GM12878 (cell line): ENCODE measurements around the gene ESPL1. TPM values are rescaled to one million over a fixed set of nuclear protein-coding genes. Genes with fewer than 3 reads are reported as not detected.

ENCODE experiments used
- ATF7 ChIP-seq: fragments of 450-650 bp; IDR thresholded peaks from 2 replicates; pipeline ENCODE4 v1.6.1; 2016; ENCODE audit warnings: low read depth, mild to moderate bottlenecking
- BRCA1 ChIP-seq: IDR thresholded peaks from 2 replicates; pipeline ENCODE4 v1.6.1; 2011; ENCODE audit warnings: low read depth, low read length, improper control_type of control experiment
- CHD2 ChIP-seq: IDR thresholded peaks from 2 replicates; pipeline ENCODE4 v1.6.1; 2011; ENCODE audit warnings: low read depth, low read length, improper control_type of control experiment, borderline replicate concordance
- EGR1 ChIP-seq, 2 experiments: IDR thresholded peaks; 1 replicate in 1 of 2; 2 replicates in 1 of 2; pipeline ENCODE4 v1.6.1; 2011 to 2012; ENCODE audit warnings: low read depth in 2 of 2, low read length in 2 of 2, borderline replicate concordance in 1 of 2, mild to moderate bottlenecking in 1 of 2, moderate library complexity in 1 of 2
- GABPA ChIP-seq: IDR thresholded peaks from 2 replicates; pipeline ENCODE4 v1.6.1; 2014; ENCODE audit warnings: antibody characterized with exemption, low read depth, mild to moderate bottlenecking, inconsistent platforms
- GATAD2B ChIP-seq: fragments of 450-650 bp; conservative IDR thresholded peaks from 2 replicates; pipeline ENCODE4 v1.6.1; 2017; ENCODE audit warnings: low read depth, mild to moderate bottlenecking, moderate library complexity
- HDGF ChIP-seq: fragments of 450-650 bp; IDR thresholded peaks from 2 replicates; pipeline ENCODE4 v1.6.1; 2016; ENCODE audit warnings: antibody characterized with exemption
- MTA2 ChIP-seq: fragments of 450-650 bp; IDR thresholded peaks from 2 replicates; pipeline ENCODE4 v1.6.1; 2016; ENCODE audit warnings: low read depth, mild to moderate bottlenecking, moderate library complexity
- MTA3 ChIP-seq: IDR thresholded peaks from 2 replicates; pipeline ENCODE4 v1.6.1; 2012; ENCODE audit warnings: low read length, inconsistent platforms, borderline replicate concordance
- MYB ChIP-seq: fragments of 150-350 bp; IDR thresholded peaks from 2 replicates; pipeline ENCODE4 v1.6.1; 2014; ENCODE audit warnings: mild to moderate bottlenecking, low read depth, low read length, borderline replicate concordance
- NFYA ChIP-seq: IDR thresholded peaks from 2 replicates; pipeline ENCODE4 v1.6.1; 2011; ENCODE audit warnings: low read depth, mild to moderate bottlenecking, low read length, improper control_type of control experiment, borderline replicate concordance
- POLR2A ChIP-seq: IDR thresholded peaks from 2 replicates; pipeline ENCODE4 v1.6.1; 2011; ENCODE audit warnings: low read depth, mild to moderate bottlenecking, low read length
- SREBF2 ChIP-seq: IDR thresholded peaks from 2 replicates; pipeline ENCODE4 v1.6.1; 2012; ENCODE audit warnings: mild to moderate bottlenecking, low read length
- TBL1XR1 ChIP-seq: IDR thresholded peaks from 2 replicates; pipeline ENCODE4 v1.6.1; 2012; ENCODE audit warnings: low read depth, low read length, improper control_type of control experiment
- YBX1 ChIP-seq: fragments of 450-650 bp; IDR thresholded peaks from 2 replicates; pipeline ENCODE4 v1.6.1; 2016; ENCODE audit warnings: antibody characterized with exemption
- ZBED1 ChIP-seq: IDR thresholded peaks from 2 replicates; pipeline ENCODE4 v1.6.1; 2016; ENCODE audit warnings: borderline replicate concordance
- ZBTB40 ChIP-seq: fragments of 450-650 bp; IDR thresholded peaks from 2 replicates; pipeline ENCODE4 v1.6.1; 2016; ENCODE audit warnings: mild to moderate bottlenecking, moderate library complexity, borderline replicate concordance
- polyA plus RNA-seq, 11 experiments: library from polyadenylated mRNA; depleted of rRNA in 4 of 11; unstranded in 6 of 11; stranded (reverse) in 5 of 11; fragments of >200 nt; fragmentation: Nextera tagmentation in 4 of 11; fragmentation: Illumina TruSeq in 1 of 11; extraction: Ambion mirVana in 4 of 11; extraction: Trizol in 1 of 11; gene quantifications; 1 replicate in 1 of 11; 2 replicates in 10 of 11; pipeline versions ENCODE4 v1.2.1 to v1.2.3, GENCODE V29; 2011 to 2016; ENCODE audit warnings: inconsistent platforms in 2 of 11, missing spikeins in 2 of 11, low read depth in 1 of 11
- total RNA-seq, 4 experiments: library from RNA; depleted of rRNA in 3 of 4; stranded (reverse); fragments of >200 nt in 3 of 4; fragmentation: Illumina TruSeq in 1 of 4; extraction: Trizol in 1 of 4; gene quantifications; 2 replicates each; pipeline versions ENCODE4 v1.2.1 to v1.2.3, GENCODE V29; 2013 to 2021
- TF ChIP-seq, protein P1 (sequence below): fragments of 450-650 bp; IDR thresholded peaks from 2 replicates; pipeline ENCODE4 v1.6.1; 2017; ENCODE audit warnings: mild to moderate bottlenecking, low read depth, inconsistent platforms; ENCODE audit not compliant: poor library complexity, severe bottlenecking
- TF ChIP-seq, protein P2 (sequence below): fragments of 450-650 bp; IDR thresholded peaks from 2 replicates; pipeline ENCODE4 v1.6.1; 2016; ENCODE audit warnings: mild to moderate bottlenecking
- TF ChIP-seq, protein P3 (sequence below), 3 experiments: IDR thresholded peaks in 2 of 3; conservative IDR thresholded peaks in 1 of 3; 2 replicates each; pipeline ENCODE4 v1.5.1; 2011; ENCODE audit warnings: low read depth in 3 of 3, low read length in 3 of 3, mild to moderate bottlenecking in 3 of 3, control low read depth in 2 of 3, moderate library complexity in 2 of 3, inconsistent platforms in 1 of 3, mixed read lengths in 1 of 3; ENCODE audit not compliant: control insufficient read depth in 2 of 3, insufficient read depth in 1 of 3; ENCODE audit errors: extremely low read depth in 1 of 3

The ESPL1 gene
- total and polyA plus RNA-seq, 10 of the 15 experiments (the other 5 are each of a cell fraction or from before 2014, with no cell fraction given), result 2.1 to 61.9 (median 21.2) TPM

DNA sequence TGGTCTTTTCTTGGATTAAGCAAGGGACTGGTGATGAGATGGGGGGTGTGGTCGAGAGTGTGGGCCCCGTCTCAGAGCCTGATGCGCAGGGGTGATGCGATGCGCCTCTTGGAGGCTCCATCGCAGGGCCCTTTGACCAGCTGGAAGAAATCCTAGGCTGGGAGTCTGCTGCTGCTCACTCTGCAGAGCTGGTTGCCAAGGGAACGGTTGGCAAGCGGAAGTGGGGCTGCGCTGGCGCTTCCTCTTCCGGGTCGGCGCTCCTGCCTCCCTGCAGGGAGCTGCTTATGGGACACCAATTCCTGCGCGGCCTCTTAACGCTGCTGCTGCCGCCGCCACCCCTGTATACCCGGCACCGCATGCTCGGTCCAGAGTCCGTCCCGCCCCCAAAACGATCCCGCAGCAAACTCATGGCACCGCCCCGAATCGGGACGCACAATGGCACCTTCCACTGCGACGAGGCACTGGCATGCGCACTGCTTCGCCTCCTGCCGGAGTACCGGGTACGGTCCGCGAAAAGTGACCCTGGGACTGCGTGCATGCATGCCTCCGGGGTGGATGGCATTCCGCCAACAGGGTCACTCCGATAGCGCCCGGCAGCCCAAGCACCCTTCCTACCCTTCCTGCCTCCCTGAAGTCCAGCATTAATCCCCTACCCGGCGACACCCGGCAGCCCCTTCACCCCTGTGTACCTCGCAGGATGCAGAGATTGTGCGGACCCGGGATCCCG lies 31.5 kb downstream of the ESPL1 start, which contains the start of gene MYG1 (continued):
- TF ChIP-seq MYB, result no peak
- no peak for TF ChIP-seq TBL1XR1
- TF ChIP-seq BRCA1, result no peak
- TF ChIP-seq POLR2A, result peak; percentile 91
- peak in 1 of 2 experiments; percentile 90; a peak in 1 of 3 replicates for TF ChIP-seq EGR1 (IDR thresholded peaks at IDR 0.05; ENCODE audit: borderline replicate concordance in 1 of 2, low read depth in 2 of 2, low read length in 2 of 2)
- TF ChIP-seq, protein P1, sequence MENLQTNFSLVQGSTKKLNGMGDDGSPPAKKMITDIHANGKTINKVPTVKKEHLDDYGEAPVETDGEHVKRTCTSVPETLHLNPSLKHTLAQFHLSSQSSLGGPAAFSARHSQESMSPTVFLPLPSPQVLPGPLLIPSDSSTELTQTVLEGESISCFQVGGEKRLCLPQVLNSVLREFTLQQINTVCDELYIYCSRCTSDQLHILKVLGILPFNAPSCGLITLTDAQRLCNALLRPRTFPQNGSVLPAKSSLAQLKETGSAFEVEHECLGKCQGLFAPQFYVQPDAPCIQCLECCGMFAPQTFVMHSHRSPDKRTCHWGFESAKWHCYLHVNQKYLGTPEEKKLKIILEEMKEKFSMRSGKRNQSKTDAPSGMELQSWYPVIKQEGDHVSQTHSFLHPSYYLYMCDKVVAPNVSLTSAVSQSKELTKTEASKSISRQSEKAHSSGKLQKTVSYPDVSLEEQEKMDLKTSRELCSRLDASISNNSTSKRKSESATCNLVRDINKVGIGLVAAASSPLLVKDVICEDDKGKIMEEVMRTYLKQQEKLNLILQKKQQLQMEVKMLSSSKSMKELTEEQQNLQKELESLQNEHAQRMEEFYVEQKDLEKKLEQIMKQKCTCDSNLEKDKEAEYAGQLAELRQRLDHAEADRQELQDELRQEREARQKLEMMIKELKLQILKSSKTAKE, result no peak
- peak; percentile 56; the same call in 1 of the 2 replicates for TF ChIP-seq SREBF2
- TF ChIP-seq, protein P2, sequence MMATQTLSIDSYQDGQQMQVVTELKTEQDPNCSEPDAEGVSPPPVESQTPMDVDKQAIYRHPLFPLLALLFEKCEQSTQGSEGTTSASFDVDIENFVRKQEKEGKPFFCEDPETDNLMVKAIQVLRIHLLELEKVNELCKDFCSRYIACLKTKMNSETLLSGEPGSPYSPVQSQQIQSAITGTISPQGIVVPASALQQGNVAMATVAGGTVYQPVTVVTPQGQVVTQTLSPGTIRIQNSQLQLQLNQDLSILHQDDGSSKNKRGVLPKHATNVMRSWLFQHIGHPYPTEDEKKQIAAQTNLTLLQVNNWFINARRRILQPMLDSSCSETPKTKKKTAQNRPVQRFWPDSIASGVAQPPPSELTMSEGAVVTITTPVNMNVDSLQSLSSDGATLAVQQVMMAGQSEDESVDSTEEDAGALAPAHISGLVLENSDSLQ, result peak; percentile 74
- peak; percentile 98 for TF ChIP-seq ZBTB40
- no peak for TF ChIP-seq YBX1
- TF ChIP-seq MTA2, result peak; percentile 84
- peak; percentile 53; the same call in 1 of the 2 replicates for TF ChIP-seq MTA3
- TF ChIP-seq NFYA, result no peak
- peak; percentile 68; the same call in 1 of the 2 replicates for TF ChIP-seq ATF7
- TF ChIP-seq ZBED1, result 0 out of 2 replicates have a peak, but pooled peaks have one; percentile 33
- TF ChIP-seq, protein P3, sequence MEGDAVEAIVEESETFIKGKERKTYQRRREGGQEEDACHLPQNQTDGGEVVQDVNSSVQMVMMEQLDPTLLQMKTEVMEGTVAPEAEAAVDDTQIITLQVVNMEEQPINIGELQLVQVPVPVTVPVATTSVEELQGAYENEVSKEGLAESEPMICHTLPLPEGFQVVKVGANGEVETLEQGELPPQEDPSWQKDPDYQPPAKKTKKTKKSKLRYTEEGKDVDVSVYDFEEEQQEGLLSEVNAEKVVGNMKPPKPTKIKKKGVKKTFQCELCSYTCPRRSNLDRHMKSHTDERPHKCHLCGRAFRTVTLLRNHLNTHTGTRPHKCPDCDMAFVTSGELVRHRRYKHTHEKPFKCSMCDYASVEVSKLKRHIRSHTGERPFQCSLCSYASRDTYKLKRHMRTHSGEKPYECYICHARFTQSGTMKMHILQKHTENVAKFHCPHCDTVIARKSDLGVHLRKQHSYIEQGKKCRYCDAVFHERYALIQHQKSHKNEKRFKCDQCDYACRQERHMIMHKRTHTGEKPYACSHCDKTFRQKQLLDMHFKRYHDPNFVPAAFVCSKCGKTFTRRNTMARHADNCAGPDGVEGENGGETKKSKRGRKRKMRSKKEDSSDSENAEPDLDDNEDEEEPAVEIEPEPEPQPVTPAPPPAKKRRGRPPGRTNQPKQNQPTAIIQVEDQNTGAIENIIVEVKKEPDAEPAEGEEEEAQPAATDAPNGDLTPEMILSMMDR (IDR thresholded peaks at IDR 0.05 in 2 of 3, conservative IDR thresholded peaks at IDR 0.05 in 1 of 3; ENCODE audit: control insufficient read depth in 2 of 3, extremely low read depth in 1 of 3, insufficient read depth in 1 of 3, low read depth in 3 of 3, low read length in 3 of 3), result peak in 2 of 3 experiments; percentile 13 to 32; a peak in 2 of 6 replicates
- peak; percentile 14; the same call in 1 of the 2 replicates for TF ChIP-seq CHD2
- peak; percentile 59; the same call in 1 of the 2 replicates for TF ChIP-seq HDGF
- TF ChIP-seq GATAD2B, result peak; percentile 91; the same call in 1 of the 2 replicates
- peak; percentile 98 for TF ChIP-seq GABPA
